ENCODE data around the gene LDLRAD4.

Gene LDLRAD4

GRCh38 chr18:13527256-13527655, 308.7 kb downstream of the LDLRAD4 start:
- no peak for DNase-seq

- no peak for DNase-seq
These were observed 309.2 kb downstream of the LDLRAD4 start for GRCh38 chr18:13527730-13528129.

- DNase-seq = no peak
These were observed 310.3 kb downstream of the LDLRAD4 start for GRCh38 chr18:13528739-13529392.

GRCh38 chr18:13530033-13530878, 311.7 kb downstream of the LDLRAD4 start:
- no peak for DNase-seq

- DNase-seq = no peak
These were observed 312.4 kb downstream of the LDLRAD4 start for GRCh38 chr18:13530879-13531387.

- no peak for DNase-seq
These were observed 313.2 kb downstream of the LDLRAD4 start for GRCh38 chr18:13531681-13532325.

- DNase-seq = no peak
These were observed 314.0 kb downstream of the LDLRAD4 start for GRCh38 chr18:13532406-13533075.

- no peak for DNase-seq
These were observed 316.1 kb downstream of the LDLRAD4 start for GRCh38 chr18:13534631-13535030.

- no peak for DNase-seq
These were observed 318.0 kb downstream of the LDLRAD4 start for GRCh38 chr18:13536578-13536977.

GRCh38 chr18:13537022-13537780, 318.6 kb downstream of the LDLRAD4 start:
- no peak for DNase-seq

GRCh38 chr18:13538630-13539029, 320.1 kb downstream of the LDLRAD4 start:
- no peak for DNase-seq

- DNase-seq = no peak
These were observed 320.5 kb downstream of the LDLRAD4 start for GRCh38 chr18:13539050-13539449.

- no peak for DNase-seq
These were observed 321.4 kb downstream of the LDLRAD4 start for GRCh38 chr18:13539843-13540476.

GRCh38 chr18:13540477-13541182, 322.1 kb downstream of the LDLRAD4 start:
- no peak for DNase-seq

- DNase-seq = no peak
These were observed 323.3 kb downstream of the LDLRAD4 start for GRCh38 chr18:13541621-13542519.

GRCh38 chr18:13542520-13542847, 323.9 kb downstream of the LDLRAD4 start:
- no peak for DNase-seq

GRCh38 chr18:13543144-13543543, 324.6 kb downstream of the LDLRAD4 start:
- DNase-seq = no peak

GRCh38 chr18:13543811-13544732, 325.5 kb downstream of the LDLRAD4 start:
- no peak for DNase-seq

GRCh38 chr18:13544953-13545352, 326.4 kb downstream of the LDLRAD4 start:
- DNase-seq = no peak
